ENCODE measurements around the gene WDR62.

The WDR62 gene

DNA sequence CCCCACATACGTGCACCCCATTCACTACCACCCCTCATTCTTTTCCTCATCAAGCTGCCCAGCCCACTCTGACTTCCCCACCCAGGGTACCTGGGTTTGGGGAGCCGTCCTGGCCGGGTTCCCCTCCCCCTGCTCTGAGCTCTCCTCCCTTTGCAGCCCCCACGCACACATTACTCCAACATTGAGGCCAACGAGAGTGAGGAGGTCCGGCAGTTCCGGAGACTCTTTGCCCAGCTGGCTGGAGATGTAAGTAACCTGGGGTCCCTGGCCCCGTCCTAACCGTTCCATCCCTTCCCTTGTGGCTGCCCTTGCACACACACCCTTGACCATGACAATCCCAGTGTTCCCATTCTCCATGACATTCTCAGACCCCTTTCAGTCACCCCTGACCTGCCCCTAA, 87.8 kb downstream of the WDR62 start:
- DNase-seq: no peak

DNA sequence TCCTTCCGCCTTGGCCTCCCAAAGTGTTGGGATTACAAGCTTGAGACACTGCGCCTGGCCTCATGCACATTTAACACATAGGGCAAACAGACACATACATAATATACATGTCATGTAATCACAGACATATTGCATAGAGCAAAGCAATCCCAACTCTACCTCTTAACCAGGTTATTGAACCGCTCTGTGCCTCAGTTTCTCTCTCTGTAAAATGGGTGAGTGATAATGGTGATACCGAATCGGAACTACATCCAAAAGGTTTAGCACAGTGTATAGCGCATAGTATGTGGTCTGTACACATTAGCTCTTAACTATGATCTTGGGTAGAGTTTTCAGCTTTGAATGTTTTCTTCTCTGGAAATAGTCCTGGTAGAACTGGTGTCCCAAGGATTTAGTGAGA, 89.9 kb downstream of the WDR62 start:
- DNase-seq: no peak

DNA sequence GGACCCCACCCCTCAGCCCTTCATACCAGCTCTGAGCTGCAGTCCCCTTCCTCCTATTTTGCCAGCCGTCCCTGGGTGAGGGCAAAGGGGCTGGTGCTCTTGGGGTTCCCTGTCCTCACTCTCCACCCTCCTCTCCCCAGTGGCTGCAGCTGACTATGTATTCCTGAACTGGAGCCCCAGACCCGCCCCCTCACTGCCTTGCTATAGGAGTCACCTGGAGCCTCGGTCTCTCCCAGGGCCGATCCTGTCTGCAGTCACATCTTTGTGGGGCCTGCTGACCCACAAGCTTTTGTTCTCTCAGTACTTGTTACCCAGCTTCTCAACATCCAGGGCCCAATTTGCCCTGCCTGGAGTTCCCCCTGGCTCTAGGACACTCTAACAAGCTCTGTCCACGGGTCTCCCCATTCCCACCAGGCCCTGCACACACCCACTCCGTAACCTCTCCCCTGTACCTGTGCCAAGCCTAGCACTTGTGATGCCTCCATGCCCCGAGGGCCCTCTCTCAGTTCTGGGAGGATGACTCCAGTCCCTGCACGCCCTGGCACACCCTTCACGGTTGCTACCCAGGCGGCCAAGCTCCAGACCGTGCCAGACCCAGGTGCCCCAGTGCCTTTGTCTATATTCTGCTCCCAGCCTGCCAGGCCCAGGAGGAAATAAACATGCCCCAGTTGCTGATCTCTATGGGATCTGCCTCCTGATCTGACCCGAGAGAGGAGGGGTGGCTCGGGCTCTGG, 95.1 kb downstream of the WDR62 start:
- DNase-seq: no peak

- DNase-seq: no peak
Observed at GRCh38 chr19:36150586-36150985, 95.9 kb downstream of the WDR62 start.

GRCh38 chr19:36151144-36152018, 96.7 kb downstream of the WDR62 start:
- DNase-seq: no peak

- DNase-seq: no peak
Observed at GRCh38 chr19:36152019-36152351, 97.3 kb downstream of the WDR62 start.

DNA sequence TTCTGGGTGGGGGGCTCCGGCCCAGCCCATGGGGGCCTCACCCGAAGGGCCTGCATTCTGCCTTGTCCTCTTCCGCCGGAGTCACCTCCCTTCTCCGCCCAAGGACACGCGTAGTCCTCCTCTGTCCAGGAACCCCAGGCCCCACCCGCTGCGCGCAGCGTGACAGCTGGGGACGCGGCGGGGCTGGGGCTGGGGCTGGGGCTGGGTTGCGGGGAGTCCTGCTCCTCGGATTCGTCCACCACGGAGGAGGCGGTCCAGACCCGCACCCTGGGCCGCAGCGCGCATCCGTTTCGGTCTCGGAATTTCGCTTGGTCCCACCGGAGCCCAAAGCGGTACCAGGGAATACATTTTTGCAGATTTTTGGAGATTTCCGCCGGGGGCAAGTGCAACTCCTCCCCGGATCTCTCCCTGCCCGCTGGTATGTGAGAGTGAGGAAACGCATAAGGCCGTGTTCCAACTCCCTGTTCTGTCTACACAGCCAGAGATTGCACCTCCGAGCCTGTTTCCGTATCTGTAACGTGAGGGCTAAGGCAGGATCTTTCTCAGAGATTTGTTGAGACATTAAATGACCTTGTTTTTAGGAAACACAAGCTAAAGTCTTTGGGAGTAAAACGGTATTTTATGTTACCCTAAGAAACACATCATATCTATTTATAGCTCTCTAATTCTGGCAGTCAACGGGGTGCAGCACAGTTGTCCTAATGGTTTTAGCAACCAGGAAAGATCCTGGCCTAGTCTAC, 97.8 kb downstream of the WDR62 start, which contains the start of gene COX7A1:
TSS of gene COX7A1 (minus strand) at position 96 of the 740 bp plus-strand sequence. CDS start at position 56, 40 bp downstream.
- DNase-seq: no peak

DNA sequence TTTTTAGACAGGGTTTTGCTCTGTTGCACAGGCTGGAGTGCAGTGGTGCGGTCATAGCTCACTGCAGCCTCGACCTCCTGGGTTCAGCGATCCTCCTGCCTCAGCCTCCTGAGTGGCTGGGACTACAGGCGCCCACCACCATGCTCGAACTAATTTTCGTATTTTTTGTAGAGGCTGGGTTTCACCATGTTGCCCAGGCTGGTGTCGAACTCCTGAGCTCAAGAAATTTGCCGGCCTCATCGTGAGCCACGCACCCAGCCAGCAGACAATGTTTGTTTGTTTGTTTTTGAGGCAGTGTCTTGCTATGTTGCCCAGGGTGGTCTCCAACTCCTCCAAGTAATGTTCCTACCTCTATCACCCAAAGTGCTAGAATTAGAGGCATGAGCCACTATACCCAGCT, 98.4 kb downstream of the WDR62 start:
- DNase-seq: no peak
